ENCODE results near the gene TTLL10.

The TTLL10 gene

DNA sequence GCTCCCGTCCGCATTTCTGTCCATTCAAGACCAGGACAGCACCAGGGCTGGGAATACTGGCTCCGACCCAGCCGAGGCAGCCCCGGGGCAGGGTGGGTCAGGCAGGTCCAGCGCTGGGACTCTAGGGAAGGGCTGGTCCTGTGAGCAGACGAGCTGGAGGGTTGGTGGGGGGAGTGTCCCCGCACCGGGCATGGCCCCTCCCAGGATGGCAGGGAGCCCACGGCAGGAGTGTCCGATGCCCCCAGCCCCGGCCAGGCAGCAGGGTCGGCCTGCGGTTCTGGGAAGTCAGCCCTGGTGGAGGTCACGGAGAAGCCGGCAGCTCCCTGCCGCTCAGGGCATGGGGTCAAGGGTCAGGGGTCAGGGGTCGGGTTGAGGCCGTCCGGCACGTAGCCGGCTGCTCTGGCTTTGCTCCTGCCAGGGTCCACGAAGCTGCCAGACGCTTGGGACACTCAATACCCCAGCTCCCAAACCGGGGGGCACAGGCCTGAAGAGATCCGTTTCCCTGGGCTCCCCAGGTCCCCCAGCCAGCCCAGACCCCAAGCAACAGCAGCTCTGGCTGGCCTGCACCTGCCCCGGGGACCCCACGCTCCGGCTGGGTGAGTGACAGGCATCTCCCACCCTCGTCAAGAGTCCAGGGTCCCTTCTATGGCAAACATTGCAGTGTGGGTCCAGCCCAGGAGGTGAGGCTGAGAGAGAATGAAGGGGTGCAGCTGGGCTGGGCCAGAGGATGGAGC is 66.1 kb downstream of the TTLL10 start:
- DNase-seq, result no peak

DNA sequence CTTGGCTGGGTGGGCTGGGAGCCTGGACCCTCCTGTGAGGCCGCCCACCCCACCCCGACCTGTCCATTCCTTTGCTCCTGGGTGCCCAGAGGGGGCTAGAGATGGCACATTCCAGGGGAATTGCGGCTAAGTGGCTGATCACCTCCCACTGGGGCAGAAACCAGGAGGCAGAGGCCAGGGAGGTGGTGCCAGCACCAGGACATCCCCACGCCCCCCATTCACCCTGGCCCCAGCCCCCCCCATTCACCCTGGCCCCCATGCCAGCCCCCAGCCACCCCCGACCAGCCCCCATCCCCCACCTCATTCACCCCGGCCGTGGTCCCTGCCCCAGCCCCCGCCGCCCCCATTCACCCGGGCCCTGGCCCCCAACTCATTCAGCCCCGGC is 66.7 kb downstream of the TTLL10 start:
- no peak for DNase-seq

DNA sequence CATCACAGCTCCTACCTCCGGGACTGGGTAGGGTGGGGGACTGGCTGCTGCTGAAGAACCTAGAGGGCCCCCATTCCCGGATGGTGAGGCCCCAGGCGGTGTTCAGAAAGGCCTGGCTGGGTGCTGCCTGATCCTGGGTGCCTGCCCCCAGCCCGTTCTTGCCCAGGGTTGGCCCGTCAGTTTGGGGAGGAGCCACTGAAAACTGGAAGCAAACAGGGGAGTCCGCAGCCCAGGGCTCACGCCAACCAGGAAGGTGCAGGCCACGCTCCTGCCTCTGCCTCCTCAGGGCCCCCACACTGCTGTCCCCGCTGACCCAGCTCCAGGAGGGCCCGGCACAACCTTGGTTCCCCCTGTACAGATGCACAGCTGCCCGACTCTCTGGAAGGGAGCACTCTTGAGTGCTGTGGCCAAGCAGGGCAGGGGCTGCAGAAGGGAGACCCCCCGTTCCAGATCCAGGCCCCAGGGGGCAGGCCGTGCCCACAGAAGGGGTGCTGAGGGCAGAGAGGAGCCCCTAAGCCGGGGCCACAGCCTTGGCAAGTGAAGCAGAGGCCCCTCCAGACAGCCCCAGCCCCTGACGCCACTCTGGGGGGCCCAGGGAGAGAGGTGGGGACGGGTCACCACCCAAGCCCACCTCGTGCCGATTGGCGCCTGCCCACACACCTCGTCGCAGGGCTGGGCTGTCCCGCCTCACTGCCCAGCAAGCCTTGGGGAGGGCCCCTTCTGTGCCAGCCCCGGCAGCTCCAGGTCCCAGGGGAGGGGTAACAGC is 67.3 kb downstream of the TTLL10 start:
- DNase-seq, result no peak

DNA sequence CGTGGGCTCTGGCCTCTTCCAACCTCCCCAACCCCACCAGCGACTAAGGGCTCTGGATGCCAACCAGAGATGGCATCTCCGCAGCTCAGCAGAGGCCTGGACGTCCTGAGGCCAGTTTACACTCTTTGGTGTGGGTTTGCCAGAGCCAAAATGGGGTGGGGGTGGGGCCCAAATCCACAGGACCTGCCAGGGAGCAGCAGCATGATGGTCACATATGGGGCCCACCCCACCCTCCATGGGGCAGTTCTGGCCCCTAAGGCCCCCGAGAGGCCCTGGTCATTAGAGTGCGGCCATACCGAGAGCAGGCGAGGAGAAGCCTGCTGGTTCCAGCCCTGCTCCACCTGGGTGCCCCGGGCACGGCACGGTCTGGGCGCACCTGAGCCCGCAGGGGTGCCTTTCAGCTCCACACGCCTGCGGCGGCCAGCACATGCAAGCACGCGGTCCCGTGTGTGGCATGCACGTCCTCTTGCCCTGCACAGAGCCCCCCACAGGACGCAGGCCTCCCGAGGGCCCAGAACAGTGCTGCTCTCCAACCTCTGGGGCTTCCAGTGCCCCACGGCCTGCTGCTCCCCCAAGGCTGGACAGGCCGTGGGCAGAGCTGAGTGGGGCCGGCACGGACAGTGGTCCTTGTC is 68.0 kb downstream of the TTLL10 start:
- DNase-seq, result no peak

DNA sequence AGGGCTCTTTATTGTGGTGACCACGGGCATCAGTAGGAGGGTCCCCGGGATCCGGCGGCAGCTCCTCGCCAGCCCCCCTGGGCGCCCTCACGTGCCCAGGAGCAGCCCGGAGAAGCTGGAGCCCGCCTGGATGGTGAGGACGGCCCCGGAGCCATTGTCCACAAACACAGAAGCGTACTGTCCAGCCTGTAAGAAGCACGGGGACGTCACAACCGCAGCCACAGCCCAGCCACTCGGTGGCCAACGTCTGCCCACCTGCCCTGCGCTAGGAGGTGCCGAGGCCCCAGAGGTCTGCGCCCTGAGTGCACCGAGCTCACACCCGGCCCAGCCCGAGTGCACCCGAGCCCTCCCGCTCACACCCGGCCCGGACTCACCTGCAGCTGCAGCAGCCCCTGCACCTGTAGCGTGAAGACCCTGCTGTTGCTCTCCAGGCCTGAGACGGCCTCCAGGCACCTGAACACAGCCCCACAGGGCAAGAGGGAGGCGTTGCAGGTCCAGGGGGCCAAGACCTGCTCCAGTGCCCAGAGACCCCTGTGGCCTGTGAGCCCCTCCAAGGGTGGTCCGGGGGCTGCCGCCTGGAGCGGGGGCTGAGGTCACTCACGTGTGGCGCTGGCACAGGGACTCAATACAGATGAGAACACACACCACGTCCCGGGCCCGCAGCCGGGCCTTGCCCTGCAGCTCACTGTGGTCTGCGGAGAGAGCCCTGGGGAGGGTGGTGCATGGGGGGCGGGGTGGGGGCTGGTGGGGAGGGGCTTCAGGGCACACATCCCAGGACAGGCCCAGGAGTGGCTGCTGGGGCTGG is 69.0 kb downstream of the TTLL10 start:
- DNase-seq, result no peak

DNA sequence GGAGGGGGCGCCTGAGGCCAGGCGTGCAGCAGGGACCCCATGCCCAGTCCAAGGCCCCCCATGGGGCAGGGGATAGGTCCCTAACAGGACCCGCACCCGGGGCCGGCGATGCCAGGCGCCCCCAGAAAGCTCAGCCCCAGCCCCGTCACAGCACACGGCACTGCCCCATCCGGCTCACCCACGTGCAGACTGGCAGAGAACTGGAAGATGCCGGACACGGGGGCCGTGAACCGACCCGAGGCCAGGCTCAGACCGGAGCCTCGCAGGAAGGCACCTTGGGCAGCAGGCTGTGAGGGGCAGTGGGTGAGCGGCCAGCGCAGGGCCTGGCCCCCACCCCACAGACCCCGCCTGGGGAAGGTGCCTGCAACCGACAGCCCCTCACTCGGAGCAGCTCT is 69.6 kb downstream of the TTLL10 start:
- DNase-seq, result no peak

DNA sequence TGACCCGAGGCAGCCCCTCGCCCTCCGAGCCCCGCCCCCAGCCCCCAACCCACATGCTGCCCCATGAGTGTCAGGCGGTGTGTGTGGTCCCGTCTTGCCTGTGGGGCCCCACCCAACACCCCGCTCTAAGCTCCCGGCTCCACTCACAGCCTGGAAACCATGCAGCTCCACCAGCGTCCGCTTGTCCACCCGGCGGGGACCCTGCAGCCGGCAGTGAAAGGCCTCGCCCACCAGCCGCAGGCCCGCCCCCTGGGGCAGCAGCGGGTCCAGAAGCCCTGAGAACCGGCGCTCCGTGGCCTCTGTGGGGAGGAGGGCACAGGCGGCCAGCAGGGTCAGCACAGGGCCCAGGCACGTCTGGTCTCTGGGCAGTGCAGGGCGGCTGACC is 70.1 kb downstream of the TTLL10 start:
- DNase-seq, result no peak

DNA sequence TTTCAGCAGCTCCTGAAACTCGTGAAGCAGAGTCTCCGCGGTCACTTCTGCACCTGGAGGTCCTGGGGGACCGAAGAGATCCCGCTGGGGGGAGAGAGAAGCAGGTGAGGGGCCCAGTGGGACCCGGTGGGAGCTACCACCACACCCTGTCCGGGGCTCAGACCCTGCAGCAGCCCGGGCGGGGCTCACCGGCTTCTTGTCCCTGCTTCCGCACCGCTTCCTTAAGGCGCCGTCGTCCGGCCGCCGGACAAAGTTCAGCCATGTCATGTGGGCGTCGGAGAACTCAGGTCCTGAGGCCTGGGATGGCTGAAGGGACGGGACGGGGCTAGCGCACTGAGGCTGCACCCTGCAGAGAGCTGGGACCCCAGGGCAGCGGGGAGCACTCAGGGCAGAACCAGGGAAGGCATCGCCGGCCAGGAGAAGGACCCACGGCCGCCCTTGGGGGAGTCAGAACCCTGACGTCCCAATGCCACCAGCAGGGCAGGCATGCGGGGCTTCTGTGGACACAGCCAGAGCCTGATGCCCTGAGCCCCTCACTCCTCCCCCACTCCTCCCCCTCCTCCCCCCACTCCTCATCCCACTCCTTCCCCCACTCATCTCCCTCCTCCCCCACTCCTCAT is 70.6 kb downstream of the TTLL10 start:
- no peak for DNase-seq

DNA sequence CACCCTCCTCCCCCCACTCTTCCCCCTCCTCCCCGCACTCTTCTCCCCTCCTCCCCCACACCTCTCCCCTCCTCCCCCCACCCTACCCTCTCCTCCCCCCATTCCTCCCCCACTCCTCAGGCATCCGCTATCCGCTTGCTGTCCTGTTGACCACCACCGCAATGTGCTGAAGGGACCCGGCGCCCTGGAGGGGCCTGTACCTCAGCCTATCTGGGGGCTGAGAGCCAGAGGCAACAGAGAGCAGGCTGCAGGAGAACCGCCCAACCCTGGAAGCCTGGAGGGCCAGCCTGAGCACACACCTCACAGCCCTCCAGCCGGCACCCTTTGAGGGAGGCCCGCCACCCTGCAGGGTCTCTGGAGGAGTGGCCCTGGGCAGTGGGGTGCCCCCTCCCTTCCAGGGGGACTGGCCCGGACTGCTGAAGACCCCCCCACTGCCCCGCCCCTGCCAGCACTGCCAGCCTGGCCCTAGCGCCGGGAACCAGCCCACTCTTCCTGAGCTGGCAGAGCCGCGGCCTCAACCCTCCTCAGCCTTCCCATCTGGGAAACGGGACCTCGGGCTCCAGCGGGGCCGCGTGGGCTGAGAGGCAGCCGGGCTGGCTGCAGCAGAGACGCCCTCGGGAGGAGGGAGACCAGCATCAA is 71.6 kb downstream of the TTLL10 start:
- no peak for DNase-seq

DNA sequence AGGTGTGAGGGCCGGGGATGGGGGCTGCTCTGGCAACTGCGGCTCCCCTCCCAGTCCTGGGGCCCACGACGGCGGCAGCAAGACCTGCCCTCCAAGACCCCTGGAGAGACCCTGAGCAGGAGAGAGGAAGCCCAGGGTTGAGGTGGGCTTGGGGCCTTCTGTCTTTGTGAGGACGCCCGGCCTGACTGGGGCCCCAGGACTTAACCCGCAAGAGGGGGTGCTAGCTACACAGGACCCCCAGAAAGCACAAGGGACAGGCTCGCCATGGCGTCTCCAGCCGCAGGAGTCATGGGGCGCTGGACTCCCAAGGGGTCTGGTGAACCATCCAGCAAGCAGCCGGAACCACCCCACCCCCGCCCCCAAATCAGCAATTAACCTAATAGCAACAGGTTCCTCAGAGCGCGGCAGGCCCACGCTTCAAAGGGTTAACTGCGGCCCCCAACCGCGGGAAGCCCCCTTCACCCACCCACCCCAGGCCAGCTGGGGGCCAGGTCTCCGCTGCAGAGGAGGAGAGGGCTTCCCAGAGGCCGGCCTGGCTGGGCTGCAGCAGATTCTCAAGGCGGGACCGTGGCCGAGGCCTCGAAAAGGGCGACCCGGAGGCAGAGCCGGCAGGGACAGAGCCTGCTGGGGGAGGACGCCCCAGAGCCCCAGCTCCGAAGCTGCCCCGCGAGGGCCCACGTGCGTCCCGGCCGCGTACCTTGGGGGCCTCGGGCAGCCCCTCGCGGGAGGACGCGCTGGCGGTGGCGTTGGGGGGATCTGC is 72.3 kb downstream of the TTLL10 start:
- no peak for DNase-seq

DNA sequence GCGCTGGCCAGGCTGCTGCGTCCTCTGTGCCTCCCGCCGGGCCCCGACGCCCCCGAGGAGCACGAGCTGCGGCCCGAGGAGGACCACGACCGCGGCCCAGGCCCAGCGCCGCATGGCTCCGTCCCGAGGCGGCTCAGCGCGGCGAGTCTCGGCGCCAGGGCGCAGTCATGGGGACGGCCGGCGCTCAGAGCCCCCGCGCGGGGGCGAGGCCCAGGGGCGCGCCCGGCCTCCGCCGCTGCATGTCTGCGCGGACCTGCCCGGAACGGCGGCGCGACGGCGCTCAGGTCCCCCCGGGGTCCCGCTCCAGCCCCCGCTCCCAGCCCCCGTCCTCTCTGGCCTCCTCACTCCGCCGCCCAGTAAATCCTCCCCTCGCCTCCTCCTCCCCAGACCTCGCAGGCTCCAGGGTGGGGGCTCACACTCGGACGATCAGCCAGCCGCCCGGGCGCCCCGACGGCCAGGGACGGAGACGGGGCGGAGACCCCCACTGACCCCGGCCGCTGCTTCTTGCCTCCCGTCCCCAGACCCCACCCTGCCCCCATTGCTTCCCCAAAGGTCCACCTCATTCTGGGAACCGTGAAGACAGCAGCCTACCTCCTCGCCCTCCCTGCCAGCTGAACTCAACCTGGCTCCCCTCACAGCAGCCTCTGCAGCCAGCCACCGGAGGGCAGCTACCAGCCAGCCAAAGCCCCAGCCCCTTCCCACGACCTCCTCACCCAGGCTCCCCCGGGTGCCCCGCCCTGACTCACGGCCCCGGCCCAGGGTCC is 73.1 kb downstream of the TTLL10 start, which contains the start of gene C1QTNF12:
TSS of gene C1QTNF12 (minus strand) at position 146 of the 764 bp plus-strand sequence. CDS start at position 114, 32 bp downstream.
- no peak for DNase-seq

DNA sequence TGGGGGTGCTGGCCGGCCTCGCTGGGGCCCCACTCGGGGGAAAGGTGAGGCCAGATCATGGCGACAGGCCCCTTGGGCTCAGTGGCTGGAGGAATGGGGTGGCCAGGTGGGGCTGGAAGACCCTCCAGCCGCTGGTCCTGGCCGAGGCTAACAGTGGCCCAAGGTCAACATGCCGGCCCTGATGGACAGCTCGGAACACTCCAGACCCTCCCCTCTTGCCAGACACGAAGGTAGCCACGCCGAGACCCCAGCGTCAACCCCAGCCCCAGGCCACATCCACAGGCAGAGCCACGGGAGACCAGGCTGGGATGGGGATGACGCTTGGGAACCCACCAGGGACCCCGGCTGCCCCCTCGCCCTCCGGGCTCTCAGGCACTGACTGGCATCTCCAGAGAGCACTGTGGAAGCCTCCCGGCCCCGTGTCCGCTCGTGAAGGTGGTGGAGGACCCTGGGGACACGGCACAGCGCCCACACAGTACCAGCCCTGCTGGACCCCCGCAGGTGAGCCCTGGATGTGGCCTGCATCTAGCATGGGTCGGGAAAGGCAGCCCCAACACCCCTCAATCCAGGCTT is 73.7 kb downstream of the TTLL10 start:
- no peak for DNase-seq

All from EL (cell line).